NCI-H1930 (cell line): ENCODE results near the gene TTC3.
"Not testable (repeated sequence)": the region's sequence is repeated elsewhere in the genome, so short reads cannot be mapped to it uniquely, and the experiment has no call there.

Source experiments
- DNase-seq, 2 experiments: peaks; one replicate each; lab custom pipeline; 2025; lab: John Stamatoyannopoulos, UW

The TTC3 gene

DNA sequence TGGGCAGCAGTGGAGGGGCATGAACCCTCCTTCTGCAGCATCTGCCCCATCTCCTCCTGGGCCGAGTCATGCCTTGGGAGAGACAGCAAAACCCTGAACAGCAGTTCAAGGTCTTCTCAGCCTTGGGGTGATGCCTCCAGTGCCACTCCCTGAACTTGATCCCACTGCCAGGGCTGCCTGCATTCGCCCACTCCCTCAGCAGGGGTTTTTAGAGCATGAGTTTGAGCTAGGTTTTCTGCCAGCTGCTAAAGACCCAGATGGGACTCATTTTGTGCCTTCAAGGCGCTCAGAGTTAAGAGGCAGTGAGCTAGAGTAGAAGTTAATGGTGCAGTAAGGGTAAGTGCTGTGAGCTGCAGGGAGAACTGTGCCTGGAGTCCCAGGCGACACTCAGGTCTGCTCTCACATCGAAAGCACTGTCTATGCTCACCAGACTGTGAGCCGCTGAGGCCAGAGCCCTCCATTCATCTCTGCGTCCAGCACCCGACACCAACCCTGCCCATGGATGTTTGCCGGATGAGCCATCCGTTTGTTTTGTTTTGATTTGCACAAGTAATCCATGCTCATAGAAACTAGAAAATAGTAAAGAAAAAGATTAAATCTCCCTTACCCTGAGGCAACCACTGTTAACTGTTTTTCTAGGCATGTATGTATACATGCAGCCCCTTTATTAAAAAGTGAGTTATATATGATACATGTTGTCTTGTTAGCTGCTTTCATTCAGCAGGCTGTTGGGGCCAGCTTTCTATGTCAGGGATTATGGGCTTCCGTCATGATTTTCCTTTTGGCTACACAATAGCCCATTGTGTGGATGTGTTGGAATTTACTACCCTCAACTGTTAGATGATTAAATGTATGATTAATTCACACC lies 126.2 kb downstream of the TTC3 start:
- no peak for DNase-seq

DNA sequence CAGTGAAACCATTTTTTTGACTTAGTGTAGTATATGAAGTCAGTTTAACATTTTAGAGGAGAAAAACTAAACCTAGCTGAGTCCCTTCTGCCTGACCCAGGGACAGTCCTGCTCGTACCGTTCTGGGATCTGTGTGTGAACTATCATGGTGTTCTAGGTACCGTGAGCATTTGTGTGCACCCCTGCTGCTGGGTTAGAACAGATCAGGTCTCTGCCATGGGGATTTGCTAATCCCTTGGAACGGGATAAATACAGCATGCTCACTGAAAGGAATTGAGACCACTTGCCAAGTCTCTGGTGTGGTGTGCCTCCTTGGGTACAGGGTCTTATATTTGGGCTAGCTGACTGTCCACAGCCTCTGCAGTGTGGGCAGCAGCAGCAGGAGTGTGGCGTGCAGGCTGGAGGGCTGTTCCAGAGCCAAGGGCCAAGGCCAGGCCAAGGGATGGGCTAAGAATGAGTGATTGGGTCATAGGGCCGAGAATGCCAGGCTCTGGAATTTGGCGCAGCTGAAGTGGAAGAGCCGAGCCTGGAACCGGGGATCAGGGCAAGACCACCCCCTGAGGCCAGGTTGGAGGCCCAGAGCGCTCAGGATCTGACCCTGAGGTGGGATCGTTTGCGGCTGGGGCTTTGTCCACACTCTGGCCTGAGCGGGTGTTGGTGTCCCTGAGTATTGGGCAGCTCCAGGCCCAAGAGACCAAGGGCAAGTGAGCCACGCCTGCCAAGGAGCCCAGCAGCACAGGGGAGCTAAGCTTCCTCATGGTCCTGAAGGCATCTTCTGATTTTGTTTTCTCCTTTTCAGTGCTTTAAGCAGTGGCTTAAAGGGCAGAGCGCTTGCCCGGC lies 127.8 kb downstream of the TTC3 start:
- DNase-seq, result no peak

DNA sequence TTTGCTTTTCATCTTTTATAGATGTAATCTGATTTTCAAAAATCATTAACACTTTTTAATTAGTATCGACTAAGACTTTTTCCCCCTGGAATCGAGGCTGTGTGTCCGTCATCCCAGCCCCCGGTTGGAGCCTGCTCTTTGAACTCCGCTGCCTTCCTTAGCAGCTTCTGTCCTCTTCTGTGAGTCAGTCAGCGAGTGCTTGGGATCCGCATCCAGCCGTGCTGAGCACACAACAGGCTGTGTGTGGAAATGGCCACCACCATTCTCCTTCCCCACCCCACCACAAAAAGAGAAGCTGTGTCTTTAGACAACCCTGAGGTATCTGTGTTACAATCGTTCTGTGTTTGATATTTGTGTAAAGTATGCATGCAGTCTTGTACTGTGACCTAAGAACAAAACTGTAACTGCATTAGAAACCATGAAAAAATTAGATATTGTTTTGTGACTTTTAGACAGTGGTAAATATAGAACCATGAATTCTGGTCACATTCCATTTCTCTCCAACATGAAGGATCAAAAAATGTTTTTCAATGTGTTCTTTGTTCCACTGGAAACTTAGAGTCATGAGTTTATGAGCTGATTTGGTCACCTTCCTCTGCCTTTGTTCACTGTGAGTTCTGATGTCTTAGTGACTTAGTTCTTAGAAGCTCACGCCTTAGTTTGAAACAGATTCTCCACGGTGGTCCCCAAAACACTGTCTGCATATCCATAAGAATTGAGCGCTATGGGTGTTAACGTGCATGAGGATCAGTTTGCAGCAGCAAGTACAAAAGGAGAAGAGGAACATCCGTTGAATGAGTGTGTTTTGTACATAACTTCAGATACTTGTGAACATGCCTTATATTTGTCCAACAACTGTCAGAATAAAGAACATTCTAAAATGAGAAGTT lies 129.4 kb downstream of the TTC3 start:
- no peak for DNase-seq

DNA sequence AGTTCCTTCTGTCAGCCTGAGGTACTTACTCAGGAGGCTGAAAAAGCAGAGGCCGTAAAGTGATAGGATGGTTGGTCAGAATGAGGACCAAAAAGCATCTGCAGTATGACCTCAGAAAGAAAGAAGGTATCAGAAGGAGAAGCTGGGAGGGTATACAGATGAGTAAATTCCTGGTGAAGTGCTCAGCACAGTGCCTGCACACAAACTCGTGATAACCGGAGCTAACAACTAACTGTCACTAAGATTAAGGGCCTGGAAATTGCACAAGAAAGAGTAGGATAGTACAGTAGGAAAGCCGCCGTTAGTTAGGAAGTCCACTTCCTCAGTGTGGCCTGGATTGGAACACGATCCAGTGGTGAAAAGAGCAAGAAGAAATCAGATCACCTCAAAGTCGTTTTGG lies 131.5 kb downstream of the TTC3 start:
- DNase-seq, result no peak

DNA sequence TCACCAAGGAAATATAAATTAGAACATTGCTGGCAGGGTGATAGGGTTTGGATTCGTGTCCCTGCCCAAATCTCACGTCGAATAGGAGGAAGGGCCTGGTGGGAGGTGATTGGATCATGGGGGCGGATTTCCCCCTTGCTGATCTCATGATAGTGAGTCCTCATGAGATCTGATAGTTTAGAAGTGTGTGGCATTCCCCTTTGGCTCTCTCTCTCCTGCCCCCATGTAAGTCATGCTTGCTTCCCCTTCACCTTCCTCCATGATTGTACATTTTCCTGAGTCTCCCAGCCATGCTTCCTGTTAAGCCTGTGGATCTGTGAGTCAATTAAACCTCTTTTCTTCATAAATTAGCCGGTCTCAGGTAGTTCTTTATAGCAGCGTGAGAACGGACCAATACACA lies 133.4 kb downstream of the TTC3 start:
- DNase-seq, result no peak

DNA sequence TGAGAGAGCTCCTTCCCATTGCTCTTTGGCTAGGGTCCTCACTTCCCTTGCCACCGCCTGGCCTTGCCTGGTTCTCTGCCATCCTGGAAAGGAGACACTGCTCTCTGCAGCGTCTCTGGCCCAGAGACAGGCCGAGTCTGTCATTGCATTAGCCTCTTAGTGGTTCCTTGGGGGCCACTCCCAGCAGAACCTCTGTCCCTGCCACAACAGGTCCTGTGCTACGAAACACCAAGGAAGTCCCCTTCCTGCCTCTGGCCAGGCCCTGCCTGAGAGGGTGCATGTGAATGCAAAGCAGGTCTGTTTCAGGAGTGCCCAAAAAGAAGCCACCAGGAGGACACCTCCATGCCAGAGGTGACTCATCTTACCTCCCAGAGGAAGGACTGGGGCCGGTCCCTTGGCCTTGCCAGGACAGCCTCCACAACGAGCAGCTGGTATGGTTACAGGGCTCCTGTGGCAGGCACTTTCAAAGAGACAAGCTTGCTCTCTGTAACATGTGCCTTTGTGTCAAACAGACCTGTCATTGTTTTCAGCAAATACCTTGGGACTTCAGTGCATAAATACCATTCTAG lies 134.5 kb downstream of the TTC3 start:
- DNase-seq, result no peak

DNA sequence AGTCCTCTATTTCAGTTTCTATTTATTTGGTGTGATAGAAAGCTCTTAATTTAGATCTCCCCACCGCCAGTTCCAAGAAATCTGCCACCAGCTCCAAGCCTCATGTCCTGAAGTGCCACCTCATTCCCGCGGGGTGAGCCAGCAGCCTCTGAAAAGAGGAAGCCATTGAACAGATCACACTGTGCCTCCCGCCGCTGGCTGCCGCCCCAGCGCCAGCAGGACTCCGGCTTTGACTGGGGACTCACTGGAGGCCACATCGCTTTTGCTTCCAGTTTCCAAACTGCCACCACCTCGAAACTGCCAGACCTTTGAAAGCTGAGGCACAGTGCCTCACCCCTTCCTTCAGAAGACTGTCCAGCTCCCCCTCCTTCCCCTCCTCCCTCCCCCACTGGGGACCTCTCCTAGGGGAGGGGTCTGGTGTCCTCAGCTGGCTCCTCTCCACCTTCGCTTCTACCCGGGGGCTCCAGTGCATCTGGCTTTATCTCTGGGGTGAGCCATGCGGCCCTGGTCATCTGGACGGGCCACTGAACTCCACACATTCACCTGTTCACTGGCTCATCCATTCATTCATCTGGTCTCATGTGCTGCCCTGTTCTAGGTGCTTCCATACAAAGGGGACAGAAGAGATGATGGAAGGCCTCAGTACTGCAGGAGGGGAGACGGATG lies 135.1 kb downstream of the TTC3 start:
- no peak for DNase-seq

DNA sequence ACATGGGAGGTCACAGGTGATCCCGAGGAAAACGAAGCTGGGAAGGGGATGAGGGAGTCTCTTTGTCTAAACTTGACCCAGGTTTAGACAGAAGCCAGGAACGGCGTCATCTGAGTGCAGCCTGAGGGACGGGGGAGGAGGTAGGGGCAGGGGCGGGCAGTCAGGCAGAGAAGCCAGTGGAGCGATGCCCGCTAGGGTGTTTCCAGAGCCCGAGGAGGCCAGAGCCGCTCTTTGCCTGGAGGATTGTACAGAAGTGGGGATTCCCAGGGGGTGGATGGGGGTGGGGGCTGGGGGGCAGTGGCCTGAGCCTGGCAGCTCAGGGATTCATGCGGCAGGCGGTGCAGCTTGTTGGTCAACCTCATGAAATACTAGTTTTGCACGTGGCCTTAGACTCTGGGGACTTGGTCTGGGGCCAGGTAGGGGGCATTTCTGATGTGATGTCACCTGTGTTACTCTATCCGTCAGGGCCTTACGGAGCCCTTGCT lies 135.7 kb downstream of the TTC3 start:
- DNase-seq, result no peak

GRCh38 chr21:37210130-37210529 lies 137.1 kb downstream of the TTC3 start:
- DNase-seq, result no peak

- DNase-seq, result no peak
These were observed 137.7 kb downstream of the TTC3 start for GRCh38 chr21:37210799-37211198.

- DNase-seq, result no peak
These were observed 141.9 kb downstream of the TTC3 start for GRCh38 chr21:37214952-37215351.

DNA sequence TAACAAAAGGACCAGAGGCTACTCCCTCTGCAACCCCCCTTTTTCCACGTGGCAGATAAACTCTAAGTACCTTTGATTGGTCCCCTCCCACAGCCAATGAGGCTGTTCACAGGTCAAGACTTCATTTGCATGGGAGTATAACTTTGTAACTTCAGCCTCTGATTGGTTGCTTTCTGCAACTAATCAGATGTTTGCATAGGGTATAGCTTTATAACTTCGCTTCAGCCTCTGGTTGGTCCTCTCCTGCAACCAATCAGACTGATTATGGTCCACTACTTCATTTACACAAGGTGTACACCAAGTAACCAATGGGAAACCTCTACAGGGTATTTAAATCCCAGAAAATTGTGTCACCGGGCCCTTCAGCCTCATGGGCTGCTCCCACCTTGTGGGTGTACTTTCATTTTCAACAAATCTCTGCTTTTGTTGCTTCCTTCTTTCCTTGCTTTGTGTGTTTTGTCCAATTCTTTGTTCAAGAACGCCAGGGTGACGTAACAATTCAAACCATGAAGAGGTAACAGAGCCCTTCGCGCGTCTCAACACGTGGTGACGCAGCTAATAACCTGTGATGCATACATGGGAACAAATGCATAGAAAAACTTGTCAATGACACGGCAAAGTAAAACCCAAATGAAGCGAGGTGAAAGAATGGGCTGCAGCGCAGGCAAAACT lies 146.8 kb downstream of the TTC3 start:
- DNase-seq, result no peak

DNA sequence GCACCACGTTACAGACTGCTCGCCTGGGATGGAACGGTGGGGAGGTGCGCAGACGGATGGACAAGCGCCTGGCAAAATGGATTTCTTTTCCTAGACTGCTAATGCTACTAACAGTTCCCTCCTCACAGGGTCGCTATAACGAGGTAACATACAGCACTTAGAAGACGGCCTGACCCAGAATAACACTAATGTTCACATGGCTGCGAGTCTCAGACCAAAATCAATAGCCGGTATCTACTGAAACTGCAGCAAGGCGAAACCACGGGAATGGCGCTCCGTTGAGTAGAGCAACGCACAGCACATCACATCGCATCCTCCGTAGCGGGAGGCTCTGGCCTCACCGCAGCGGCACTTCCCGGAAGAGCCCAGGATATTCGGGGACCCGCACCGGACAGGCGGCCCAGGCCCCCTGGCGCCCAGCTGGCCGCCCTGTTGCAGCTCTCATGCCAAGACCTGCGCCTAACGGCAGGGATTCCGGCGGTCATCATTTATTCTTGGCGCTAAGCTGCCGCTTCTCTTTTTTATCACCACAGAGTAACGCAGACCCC lies 147.5 kb downstream of the TTC3 start:
- peak; percentile 48 to 56 for DNase-seq

DNA sequence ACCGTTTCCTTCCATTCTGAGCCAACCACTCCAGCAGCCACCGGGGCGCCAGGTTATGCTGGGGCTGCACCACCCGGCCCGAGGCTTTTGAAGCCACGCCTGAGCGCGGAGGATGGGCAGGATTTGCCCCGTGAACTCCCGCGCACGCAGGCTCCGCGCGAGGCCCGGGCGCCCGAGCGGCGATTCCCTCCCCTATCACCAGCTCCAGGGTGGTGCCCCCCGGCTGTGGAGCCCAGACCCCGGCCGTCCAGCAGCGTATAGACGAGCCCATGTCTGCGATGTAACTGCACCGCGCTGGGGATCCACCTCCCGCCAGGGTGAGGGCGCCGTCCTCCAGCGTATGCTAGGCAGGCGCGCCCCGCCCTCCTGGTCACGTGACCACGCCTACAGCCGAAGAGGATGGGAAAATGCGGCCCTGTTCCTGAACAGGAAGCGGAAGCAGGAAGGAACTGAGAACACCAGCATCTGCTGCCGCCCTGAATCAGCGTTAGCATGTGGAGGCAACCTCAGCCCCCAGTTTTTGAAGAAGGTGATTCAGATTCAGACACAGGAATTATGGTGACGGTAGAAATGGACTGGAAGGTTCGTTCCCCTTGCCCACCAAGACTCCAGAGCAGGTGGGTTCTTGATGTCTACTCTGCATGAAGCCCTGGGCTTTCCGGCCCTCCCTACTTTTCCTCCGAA lies 148.1 kb downstream of the TTC3 start:
- peak; percentile 85 to 92 for DNase-seq

GRCh38 chr21:37222248-37222647 lies 149.2 kb downstream of the TTC3 start:
- DNase-seq, result not testable (repeated sequence)

DNA sequence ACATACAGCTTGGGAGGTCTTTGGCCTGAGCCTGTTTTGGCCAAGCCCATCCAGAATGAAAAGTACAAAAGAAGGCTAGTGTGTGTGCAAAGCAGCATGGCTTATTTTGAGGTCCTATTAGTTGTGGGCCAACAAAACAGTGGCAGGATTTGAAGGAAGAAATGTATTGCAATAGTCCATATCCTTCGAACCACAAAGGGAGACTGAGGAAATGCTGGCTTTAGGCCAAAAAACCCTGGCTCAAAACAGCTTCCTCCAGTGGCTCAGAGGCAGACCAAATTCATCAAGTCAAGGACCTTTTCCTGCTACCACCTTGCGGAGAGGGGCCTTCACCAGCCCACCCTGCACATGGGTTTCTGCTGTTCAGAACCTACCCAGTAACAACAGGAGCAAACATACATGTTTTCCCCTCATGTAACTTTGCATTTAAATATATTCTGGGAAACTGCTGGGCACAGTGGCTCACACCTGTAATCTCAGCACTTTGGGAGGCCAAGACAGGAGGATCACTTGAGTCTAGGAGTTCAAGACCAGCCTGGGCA lies 150.8 kb downstream of the TTC3 start:
- no peak for DNase-seq

DNA sequence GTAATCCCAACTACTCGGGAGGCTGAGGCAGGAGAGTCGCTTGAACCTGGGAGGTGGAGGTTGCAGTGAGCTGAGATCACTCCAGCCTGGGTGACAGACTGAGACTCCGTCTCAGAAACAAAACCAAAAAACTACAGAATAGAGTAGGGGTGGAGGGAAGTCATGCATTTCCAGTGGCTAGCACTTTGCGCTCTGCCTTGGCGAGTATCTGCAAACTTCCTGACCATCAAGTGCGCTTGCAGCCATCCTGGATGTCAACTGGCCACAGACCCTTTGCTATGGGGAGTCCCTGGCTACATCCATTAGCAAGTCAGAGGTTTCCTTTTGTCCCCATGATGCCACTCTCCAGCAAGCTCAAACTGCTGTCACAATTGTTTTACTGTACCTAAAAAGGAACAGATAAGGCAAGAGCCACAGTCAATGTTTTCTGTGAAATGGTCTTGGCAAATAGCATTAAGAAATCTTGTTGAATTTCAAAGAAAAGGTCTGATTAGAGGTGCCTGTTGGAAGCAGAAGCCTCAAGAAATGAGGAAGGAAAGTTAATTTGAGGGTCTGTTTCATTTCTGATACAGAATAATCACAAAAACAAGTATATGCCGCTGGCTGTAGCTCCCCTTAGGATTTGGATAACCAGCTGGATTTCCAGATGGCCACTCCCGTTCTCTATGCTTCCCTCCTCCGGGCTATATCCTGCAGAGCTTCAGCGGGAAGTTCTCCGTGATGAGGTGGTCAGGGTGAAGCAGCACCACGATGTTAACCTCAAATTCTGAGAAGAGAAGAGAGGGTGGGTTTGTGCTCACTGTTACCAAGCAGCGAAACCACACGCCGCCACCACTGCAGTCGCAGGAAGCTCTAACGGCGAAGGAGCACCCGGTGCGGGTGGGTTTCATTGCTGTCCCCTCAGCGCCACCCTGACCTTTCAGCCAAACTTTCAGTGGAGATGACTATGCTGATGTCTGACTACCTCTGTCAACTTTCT lies 152.1 kb downstream of the TTC3 start:
- DNase-seq, result no peak
